GM12892 (cell line): Measurements from ENCODE around the gene TPD52L2. TPM values are rescaled to one million over a fixed set of nuclear protein-coding genes. Genes with fewer than 3 reads are reported as not detected.

Experiments
- DNase-seq: peaks from one replicate; pipeline ENCODE4 v3.0.0; 2011; ENCODE audit not compliant: insufficient read length
- FAIRE-seq: peaks from 2 replicates; lab custom pipeline; 2011; peaks lifted over from hg19 to GRCh38; lab: Jason Lieb, UNC
- POLR2A ChIP-seq: IDR thresholded peaks from 2 replicates; pipeline ENCODE4 v1.6.1; 2011; ENCODE audit warnings: low read depth, low read length, control low read depth
- POLR2AphosphoS5 ChIP-seq: IDR thresholded peaks from 2 replicates; pipeline ENCODE4 v1.6.1; 2011; ENCODE audit warnings: low read depth, low read length, control low read depth
- TAF1 ChIP-seq: IDR thresholded peaks from 2 replicates; pipeline ENCODE4 v1.6.1; 2011; ENCODE audit warnings: low read depth, mild to moderate bottlenecking, control low read depth, low read length, borderline replicate concordance
- polyA plus RNA-seq: library from polyadenylated mRNA; unstranded; fragments of >200 nt; gene quantifications from one replicate; pipeline ENCODE4 v1.2.1, GENCODE V29; 2012; ENCODE audit warnings: missing spikeins, inconsistent platforms; ENCODE audit not compliant: missing spikeins

TPD52L2 gene
- polyA plus RNA-seq, result 39.1 TPM

GRCh38 chr20:63864978-63865640 lies at the start of gene TPD52L2:
TPD52L2 (plus strand) TSS chr20:63865270; CDS start chr20:63865366, 96 bp downstream.
- DNase-seq, result peak; percentile 96
- FAIRE-seq, result peak; percentile 98
- peak; percentile 96 for TF ChIP-seq POLR2A
- peak; percentile 83 for TF ChIP-seq POLR2AphosphoS5
- TF ChIP-seq TAF1, result peak; percentile 63; the same call in 1 of the 2 replicates

DNA sequence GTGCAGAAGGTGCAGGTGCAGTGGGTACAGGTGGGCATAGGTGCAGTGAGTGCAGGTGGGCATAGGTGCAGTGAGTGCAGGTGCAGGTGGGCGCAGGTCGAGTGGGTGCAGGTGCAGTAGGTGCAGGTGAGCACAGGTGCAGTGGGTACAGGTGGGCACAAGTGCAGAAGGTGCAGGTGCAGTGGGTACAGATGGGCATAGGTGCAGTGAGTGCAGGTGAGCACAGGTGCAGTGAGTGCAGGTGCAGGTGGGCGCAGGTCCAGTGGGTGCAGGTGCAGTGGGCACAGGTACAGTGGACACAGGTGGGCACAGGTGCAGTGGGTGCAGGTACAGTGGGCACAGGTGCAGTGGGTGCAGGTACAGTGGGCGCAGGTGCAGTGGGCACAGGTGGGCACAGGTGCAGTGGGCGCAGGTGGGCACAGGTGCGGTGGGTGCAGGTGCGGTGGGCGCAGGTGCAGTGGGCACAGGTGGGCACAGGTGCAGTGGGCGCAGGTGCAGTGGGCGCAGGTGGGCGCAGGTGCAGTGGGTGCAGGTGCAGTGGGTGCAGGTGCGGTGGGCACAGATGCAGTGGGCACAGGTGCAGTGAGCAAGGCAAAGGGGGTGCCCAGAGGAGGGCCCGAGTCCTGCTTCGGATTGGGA lies 49.3 kb upstream of the TPD52L2 start:
- DNase-seq (no peak), FAIRE-seq (no peak)
- TF ChIP-seq TAF1, result no peak
- no peak for TF ChIP-seq POLR2AphosphoS5
- TF ChIP-seq POLR2A, result no peak

- DNase-seq (no peak), FAIRE-seq (no peak)
- TF ChIP-seq POLR2A (no peak), TAF1 (no peak), POLR2AphosphoS5 (no peak)
Observed at GRCh38 chr20:63819224-63819921, 45.7 kb upstream of the TPD52L2 start.

GRCh38 chr20:63821811-63822210 lies 43.3 kb upstream of the TPD52L2 start:
- DNase-seq (no peak), FAIRE-seq (no peak)
- no peak for TF ChIP-seq POLR2A
- no peak for TF ChIP-seq POLR2AphosphoS5
- TF ChIP-seq TAF1, result no peak

GRCh38 chr20:63822276-63822696 lies 42.8 kb upstream of the TPD52L2 start:
- DNase-seq, result no peak
- FAIRE-seq, result no peak
- TF ChIP-seq POLR2AphosphoS5, result no peak
- TF ChIP-seq POLR2A, result no peak
- no peak for TF ChIP-seq TAF1

GRCh38 chr20:63823691-63824311 lies 41.3 kb upstream of the TPD52L2 start:
- DNase-seq (no peak), FAIRE-seq (no peak)
- TF ChIP-seq TAF1 (no peak), POLR2A (no peak), POLR2AphosphoS5 (no peak)

DNA sequence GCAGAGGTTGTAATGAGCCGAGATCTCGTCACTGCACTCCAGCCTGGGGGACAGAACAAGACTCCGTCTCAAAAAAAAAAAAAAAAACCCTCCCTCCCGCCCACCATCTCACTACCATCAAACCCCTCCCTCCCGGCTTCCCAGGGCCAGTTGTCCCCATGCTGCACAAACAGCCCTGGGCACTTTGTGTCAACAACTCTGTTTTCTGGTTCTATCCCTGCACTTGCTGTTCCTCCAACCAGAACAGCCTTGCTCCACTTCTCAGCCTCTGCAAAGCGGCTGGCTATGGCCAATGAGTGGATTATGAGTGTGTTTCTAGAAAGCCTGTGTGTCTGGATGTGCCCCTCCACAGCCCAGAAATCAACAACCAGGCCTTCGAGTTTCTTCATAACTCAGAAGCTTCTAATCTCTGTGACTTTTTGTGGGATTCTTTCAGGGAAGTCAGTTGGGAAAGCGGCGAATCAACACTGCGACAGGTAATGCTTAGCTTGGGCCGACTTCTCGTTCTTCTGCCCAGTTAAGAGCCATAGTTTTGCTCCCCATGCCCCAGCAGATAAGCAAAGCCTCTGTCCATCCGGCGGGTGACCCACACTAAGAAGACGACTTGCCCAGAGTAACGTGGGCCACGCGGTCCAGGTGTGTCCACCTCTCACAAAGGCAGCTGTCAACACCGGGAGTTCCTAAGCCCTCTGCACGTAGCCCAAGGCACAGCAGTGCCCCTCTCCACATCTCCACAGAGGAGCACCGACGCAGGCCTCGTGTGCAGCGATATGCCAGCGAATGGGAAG lies 39.5 kb upstream of the TPD52L2 start:
- TF ChIP-seq POLR2A (no peak), TAF1 (no peak), POLR2AphosphoS5 (no peak)
- FAIRE-seq, result no peak
- DNase-seq, result no peak

DNA sequence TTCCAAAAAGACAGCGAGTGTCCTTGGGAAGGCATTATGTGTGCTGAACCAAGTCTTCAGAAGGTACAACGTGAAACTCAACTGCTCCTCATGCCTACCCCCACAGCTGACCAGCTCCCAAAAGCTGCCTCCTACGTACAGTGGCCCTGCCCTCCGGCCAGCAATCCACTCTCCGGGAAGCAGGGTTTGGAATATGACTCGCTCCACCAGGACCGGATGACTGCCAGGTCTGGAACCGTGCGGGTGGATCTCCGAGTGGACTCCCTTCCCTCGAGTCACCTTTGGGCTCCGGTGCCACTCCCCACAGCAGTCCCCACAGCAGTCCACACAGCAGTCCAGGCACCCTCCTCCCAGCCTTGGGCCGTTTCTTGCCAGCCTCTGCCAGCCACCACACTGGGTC lies 38.3 kb upstream of the TPD52L2 start:
- DNase-seq (no peak), FAIRE-seq (no peak)
- no peak for TF ChIP-seq POLR2A
- TF ChIP-seq POLR2AphosphoS5, result no peak
- TF ChIP-seq TAF1, result no peak

GRCh38 chr20:63828124-63828523 lies 36.9 kb upstream of the TPD52L2 start:
- FAIRE-seq (no peak), DNase-seq (no peak)
- TF ChIP-seq POLR2AphosphoS5 (no peak), TAF1 (no peak), POLR2A (no peak)

- FAIRE-seq, result no peak
- TF ChIP-seq TAF1 (no peak), POLR2AphosphoS5 (no peak), POLR2A (no peak)
- DNase-seq, result no peak
Observed at GRCh38 chr20:63828545-63828944, 36.5 kb upstream of the TPD52L2 start.

GRCh38 chr20:63828951-63829350 lies 36.1 kb upstream of the TPD52L2 start:
- no peak for DNase-seq
- TF ChIP-seq POLR2AphosphoS5 (no peak), POLR2A (no peak), TAF1 (no peak)
- FAIRE-seq, result no peak
